ENCODE measurements around the gene GCN1. TPM values are rescaled to one million over a fixed set of nuclear protein-coding genes. Genes with fewer than 3 reads are reported as not detected.

Gene GCN1
- total and polyA plus RNA-seq, 7 experiments from 2014 or later, result 20.3 to 142 (median 122) TPM

DNA sequence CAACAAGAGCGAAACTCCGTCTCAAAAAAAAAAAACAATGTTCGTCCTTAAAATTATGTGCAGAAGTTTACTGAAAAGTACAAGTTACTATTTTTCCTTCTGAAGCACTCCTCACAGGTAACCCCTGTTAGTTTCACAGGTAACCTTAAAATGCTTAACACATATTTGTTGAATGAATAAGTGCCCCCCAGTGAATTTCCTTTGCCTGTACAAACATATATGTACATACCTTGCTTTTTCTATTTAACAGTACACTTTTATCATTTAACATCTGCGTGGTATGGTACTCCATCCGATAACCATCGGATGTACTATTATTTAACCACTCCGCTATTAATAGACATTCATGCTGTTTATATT, 76.6 kb downstream of the GCN1 start:
- H3K36me3 Mint-ChIP-seq, result peaks cover 0 to 32% (median 12%) of the 10 kb centered on the region in 5 donors
- H3K4me1 Mint-ChIP-seq, result peaks cover 59 to 77% (median 73%) of the 10 kb centered on the region in 7 donors
- H3K4me3 Mint-ChIP-seq, result peak overlapping the region; percentile 78 to 95 (median 90)
- H3K27ac ChIP-seq (ENCODE audit: low read depth, low read length), result peak overlapping the region; percentile 84
- H3K27me3 ChIP-seq (ENCODE audit: control insufficient read depth in 2 of 2, insufficient read depth in 2 of 2, low read length in 2 of 2), result no peaks in the 10 kb centered on the region
- peaks cover 0 to 2% (median 0%) of the 10 kb centered on the region in 11 donors for H3K9me3 Mint-ChIP-seq
- DNase-seq, result no peak
- peak overlapping the region; percentile 82 for H3K4me3 ChIP-seq (ENCODE audit: low read length)
- H3K27me3 Mint-ChIP-seq, result no peaks in the 10 kb centered on the region
- intact Hi-C loops (cut with micrococcal nuclease), result loop anchor here (1.0 to 5.0 kb wide), 10 partner anchors 76 to 1745 kb away; partner anchors contain the start of genes COX6A1 (in 1 of the 2), GCN1 (in 1 of the 2), MLEC (in 1 of the 2) and PRKAB1 (in 1 of the 2)
- peak overlapping the region; percentile 80 to 97 (median 90) for H3K27ac Mint-ChIP-seq
- ChIA-PET CTCF (interaction anchor here (0.7 to 1.6 kb wide), 2 partner anchors 31 to 1002 kb away, joined by 3 to 4 read pairs; no protein-coding TSS in a partner anchor), POLR2A (interaction anchor here (0.6 to 7.1 kb wide), 7 partner anchors 31 to 1951 kb away, joined by 3 to 47 read pairs (median 8); partner anchors contain the start of genes BICDL1, RNU4-2 and RPLP0)
- no peak for ATAC-seq
- no peaks in the 10 kb centered on the region for H3K9me3 ChIP-seq (ENCODE audit: control insufficient read depth in 2 of 3, low read length in 3 of 3)
- peaks cover 0 to 3% (median 0%) of the 10 kb centered on the region in 3 experiments for H3K36me3 ChIP-seq (ENCODE audit: control insufficient read depth in 2 of 3, insufficient read depth in 3 of 3, low read length in 3 of 3)
- H3K4me1 ChIP-seq (ENCODE audit: control insufficient read depth in 2 of 2, insufficient read depth in 2 of 2, low read length in 2 of 2), result peaks cover 44 to 48% of the 10 kb centered on the region in 2 donors

DNA sequence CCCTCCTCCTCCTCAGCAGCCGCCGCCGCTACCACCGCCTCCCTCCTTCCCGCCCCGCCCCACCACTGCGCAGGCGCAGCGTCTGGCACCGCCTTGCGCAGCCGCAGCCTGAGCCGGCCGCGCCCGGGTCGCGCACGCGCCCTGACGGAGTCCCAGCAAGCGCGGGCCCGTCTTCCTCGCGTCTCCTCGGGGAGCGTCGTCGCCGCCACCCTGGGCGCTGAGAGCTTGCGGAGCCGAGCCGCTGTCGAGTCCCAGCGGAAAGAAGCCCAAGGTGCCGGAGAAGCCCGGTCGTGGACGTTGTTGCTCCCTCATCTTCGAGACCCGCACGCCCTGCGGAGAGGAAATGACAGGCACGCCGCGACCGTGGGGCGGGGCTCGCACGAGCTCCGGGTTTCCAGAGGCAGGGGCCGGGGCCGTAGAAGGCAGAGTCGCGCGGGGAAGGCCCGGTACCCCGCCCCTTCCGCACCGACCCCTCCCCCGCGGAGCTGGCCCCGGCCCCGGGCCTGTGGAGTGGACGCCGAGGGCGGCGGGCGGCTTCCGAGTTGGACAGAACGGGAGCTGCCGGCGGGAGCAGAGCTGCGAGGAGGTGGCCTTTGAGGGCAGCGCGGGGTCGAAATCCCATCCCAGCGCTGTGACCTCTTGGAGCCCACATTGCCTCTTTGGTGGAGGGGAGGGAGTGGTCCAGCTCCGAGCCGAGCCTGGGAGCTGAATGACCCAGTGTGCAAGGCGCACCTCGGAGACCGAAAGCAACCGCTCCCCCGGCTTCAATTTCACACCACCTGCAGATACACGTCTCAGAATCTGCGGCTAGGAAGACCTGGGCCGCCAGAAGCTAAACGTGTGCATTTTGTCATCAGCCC, 77.5 kb downstream of the GCN1 start:
- intact Hi-C loops (cut with micrococcal nuclease), result loop anchor here (1.0 to 5.0 kb wide), 12 partner anchors 30 to 1744 kb away; partner anchors contain the start of genes GCN1 (in 2 of the 2), RPLP0 (in 2 of the 2), COX6A1 (in 1 of the 2) and MLEC (in 1 of the 2)
- Histone ChIP-seq H3K4me1 (ENCODE audit: control insufficient read depth in 2 of 2, insufficient read depth in 2 of 2, low read length in 2 of 2) (peaks cover 46 to 48% of the 10 kb centered on the region in 2 donors), H3K27me3 (ENCODE audit: control insufficient read depth in 2 of 2, insufficient read depth in 2 of 2, low read length in 2 of 2) (no peaks in the 10 kb centered on the region), H3K27ac (ENCODE audit: low read depth, low read length) (peak overlapping the region; percentile 84), H3K9me3 (ENCODE audit: control insufficient read depth in 2 of 3, low read length in 3 of 3) (no peaks in the 10 kb centered on the region), H3K36me3 (ENCODE audit: control insufficient read depth in 2 of 3, insufficient read depth in 3 of 3, low read length in 3 of 3) (peaks cover 0 to 3% (median 0%) of the 10 kb centered on the region in 3 experiments), H3K4me3 (ENCODE audit: low read length) (peak overlapping the region; percentile 82)
- Mint-ChIP-seq H3K4me1 (peaks cover 64 to 86% (median 80%) of the 10 kb centered on the region in 7 donors), H3K27ac (peak overlapping the region; percentile 80 to 97 (median 90)), H3K36me3 (peaks cover 0 to 35% (median 13%) of the 10 kb centered on the region in 5 donors), H3K4me3 (peak overlapping the region; percentile 78 to 95 (median 90)), H3K9me3 (peaks cover 0 to 2% (median 0%) of the 10 kb centered on the region in 11 donors), H3K27me3 (no peaks in the 10 kb centered on the region)
- ChIA-PET CTCF (interaction anchor here (0.7 to 1.6 kb wide), 3 partner anchors 30 to 1003 kb away, joined by 3 to 4 read pairs (median 3); no protein-coding TSS in a partner anchor), POLR2A (interaction anchor here (0.5 to 7.1 kb wide), 17 partner anchors 9 to 1952 kb away, joined by 3 to 47 read pairs (median 4); partner anchors contain the start of genes BICDL1, RNU4-1, RNU4-2 and RPLP0)
- ATAC-seq (peak; percentile 91), DNase-seq (peak; percentile 95 to 100 (median 98))

DNA sequence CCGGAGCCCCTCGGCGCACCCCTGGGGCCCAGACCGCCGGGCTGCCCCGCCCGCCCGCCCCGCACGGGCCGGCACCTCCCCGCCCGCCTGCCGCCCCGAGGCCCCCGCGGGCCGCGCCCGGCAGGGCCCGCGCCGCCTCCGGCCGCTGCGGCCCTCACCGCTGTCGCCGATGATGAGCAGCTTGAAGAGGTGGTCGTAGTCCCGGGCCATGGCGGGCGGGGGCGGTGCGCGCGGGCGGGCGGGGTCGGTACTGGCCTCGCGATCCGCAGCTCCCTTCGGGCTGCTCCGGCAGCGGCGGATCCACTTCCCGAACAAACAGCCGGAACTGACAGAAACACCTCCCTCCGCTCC, 78.1 kb downstream of the GCN1 start, which contains the start of gene RAB35:
Gene RAB35 (minus strand): TSS at position 313 of the 351 bp plus-strand sequence. CDS start 103 bp downstream, at position 210.
- ATAC-seq (no peak), DNase-seq (peak in 1 of 9 donors; percentile 13)
- Histone ChIP-seq H3K4me3 (ENCODE audit: low read length) (peak within 1 kb of the TSS; percentile 82), H3K27me3 (ENCODE audit: control insufficient read depth in 2 of 2, insufficient read depth in 2 of 2, low read length in 2 of 2) (no peaks in the 10 kb centered on the region), H3K27ac (ENCODE audit: low read depth, low read length) (peak within 1 kb of the TSS; percentile 84), H3K4me1 (ENCODE audit: control insufficient read depth in 2 of 2, insufficient read depth in 2 of 2, low read length in 2 of 2) (peaks cover 41 to 50% of the 10 kb centered on the region in 2 donors), H3K36me3 (ENCODE audit: control insufficient read depth in 2 of 3, insufficient read depth in 3 of 3, low read length in 3 of 3) (peaks cover 0 to 3% (median 0%) of the 10 kb centered on the region in 3 experiments), H3K9me3 (ENCODE audit: control insufficient read depth in 2 of 3, low read length in 3 of 3) (no peaks in the 10 kb centered on the region)
- intact Hi-C loops (cut with micrococcal nuclease), result loop anchor here (1.0 to 5.0 kb wide), 12 partner anchors 29 to 1744 kb away; partner anchors contain the start of genes RPLP0 (in 2 of the 2), COX6A1 (in 1 of the 2), GCN1 (in 1 of the 2) and MLEC (in 1 of the 2)
- peaks cover 0 to 2% (median 0%) of the 10 kb centered on the region in 11 donors for H3K9me3 Mint-ChIP-seq
- CTCF ChIA-PET, result interaction anchor here (0.7 kb wide), 1 partner anchor 110 kb away, joined by 3 read pairs; no protein-coding TSS in a partner anchor
- H3K36me3 Mint-ChIP-seq, result peaks cover 0 to 35% (median 13%) of the 10 kb centered on the region in 5 donors
- peak within 1 kb of the TSS; percentile 80 to 99 (median 93) for H3K27ac Mint-ChIP-seq
- POLR2A ChIA-PET, result interaction anchor here (0.5 to 7.1 kb wide), 11 partner anchors 9 to 177 kb away, joined by 3 to 47 read pairs (median 5); partner anchors contain the start of genes BICDL1, RNU4-1, RNU4-2 and RPLP0
- peak within 1 kb of the TSS; percentile 78 to 98 (median 94) for H3K4me3 Mint-ChIP-seq
- peaks cover 65 to 86% (median 78%) of the 10 kb centered on the region in 7 donors for H3K4me1 Mint-ChIP-seq
- H3K27me3 Mint-ChIP-seq, result no peaks in the 10 kb centered on the region

DNA sequence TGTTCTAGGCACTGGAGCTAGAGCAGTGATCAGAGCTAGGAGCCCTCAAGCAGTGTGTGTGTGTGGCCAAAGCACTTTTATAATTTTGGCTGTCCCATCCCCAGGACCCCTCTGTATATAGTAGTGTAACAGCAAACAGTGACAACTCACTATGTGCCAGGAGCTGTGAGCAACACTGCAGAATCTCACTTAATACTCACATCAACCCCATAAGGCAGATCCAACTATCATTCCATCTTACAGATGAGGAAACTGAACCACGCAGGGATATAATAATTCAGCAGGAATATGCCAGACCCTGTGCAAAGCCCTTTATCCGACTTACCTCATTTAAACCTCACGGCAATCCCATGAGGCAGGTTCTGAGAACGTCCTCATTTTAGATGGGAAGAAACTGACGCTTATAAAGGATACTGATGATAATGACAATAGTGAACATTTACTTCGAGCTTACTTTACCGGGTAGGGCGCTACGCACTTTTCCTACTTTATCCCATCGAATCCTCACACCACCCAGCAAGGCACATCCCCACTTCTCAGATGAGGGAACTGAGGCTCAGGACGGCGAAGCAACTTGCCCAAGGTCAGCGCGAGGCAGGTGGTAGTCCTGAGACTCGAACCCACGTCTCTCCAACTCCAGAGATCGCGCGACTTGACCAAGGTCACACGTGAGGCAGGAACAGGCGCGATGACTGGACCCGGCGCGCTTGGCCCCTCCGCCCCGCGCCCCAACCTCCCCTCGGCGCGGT, 78.6 kb downstream of the GCN1 start:
- Histone ChIP-seq H3K4me3 (ENCODE audit: low read length) (peak overlapping the region; percentile 66), H3K4me1 (ENCODE audit: control insufficient read depth in 2 of 2, insufficient read depth in 2 of 2, low read length in 2 of 2) (peaks cover 39 to 51% of the 10 kb centered on the region in 2 donors), H3K36me3 (ENCODE audit: control insufficient read depth in 2 of 3, insufficient read depth in 3 of 3, low read length in 3 of 3) (peaks cover 0 to 3% (median 0%) of the 10 kb centered on the region in 3 experiments), H3K9me3 (ENCODE audit: control insufficient read depth in 2 of 3, low read length in 3 of 3) (no peaks in the 10 kb centered on the region), H3K27me3 (ENCODE audit: control insufficient read depth in 2 of 2, insufficient read depth in 2 of 2, low read length in 2 of 2) (no peaks in the 10 kb centered on the region), H3K27ac (ENCODE audit: low read depth, low read length) (peak overlapping the region; percentile 84)
- DNase-seq (no peak), ATAC-seq (no peak)
- intact Hi-C loops (cut with micrococcal nuclease), result loop anchor here (1.0 to 5.0 kb wide), 12 partner anchors 29 to 1743 kb away; partner anchors contain the start of genes RPLP0 (in 2 of the 2), COX6A1 (in 1 of the 2), GCN1 (in 1 of the 2) and MLEC (in 1 of the 2)
- Mint-ChIP-seq H3K4me1 (peaks cover 65 to 86% (median 78%) of the 10 kb centered on the region in 7 donors), H3K9me3 (peaks cover 0 to 2% (median 0%) of the 10 kb centered on the region in 11 donors), H3K27ac (peak overlapping the region; percentile 50 to 99 (median 93)), H3K4me3 (peak overlapping the region; percentile 78 to 98 (median 92)), H3K27me3 (no peaks in the 10 kb centered on the region), H3K36me3 (peaks cover 0 to 35% (median 13%) of the 10 kb centered on the region in 5 donors)
- ChIA-PET CTCF (interaction anchor here (0.7 to 1.2 kb wide), 2 partner anchors 109 to 127 kb away, joined by 3 read pairs; partner anchors contain the start of gene BICDL1), POLR2A (interaction anchor here (1.0 to 7.1 kb wide), 3 partner anchors 84 to 124 kb away, joined by 3 to 47 read pairs (median 3); partner anchors contain the start of gene RPLP0)

DNA sequence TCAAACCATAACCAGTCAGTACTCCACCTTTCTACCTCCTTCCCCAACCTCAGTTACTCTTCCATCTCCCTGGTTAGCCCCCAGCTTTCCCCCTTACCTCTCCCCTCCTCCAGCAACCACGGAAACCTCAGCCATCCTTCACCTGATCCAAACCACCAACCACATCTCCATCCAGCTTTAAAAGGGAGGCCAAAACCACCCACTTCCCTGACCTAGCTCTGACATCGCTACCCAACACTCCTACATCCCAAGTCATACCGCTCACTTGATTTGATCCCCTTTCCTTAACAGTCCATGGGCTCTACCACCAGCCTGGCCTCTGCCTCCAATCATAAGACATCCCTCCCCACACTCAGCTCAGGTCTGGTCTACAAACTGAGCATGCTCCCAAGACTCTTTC, 79.4 kb downstream of the GCN1 start:
- peaks cover 68 to 88% (median 79%) of the 10 kb centered on the region in 7 donors for H3K4me1 Mint-ChIP-seq
- peak overlapping the region; percentile 47 to 98 (median 93) for H3K27ac Mint-ChIP-seq
- no peaks in the 10 kb centered on the region for H3K27me3 ChIP-seq (ENCODE audit: control insufficient read depth in 2 of 2, insufficient read depth in 2 of 2, low read length in 2 of 2)
- H3K4me1 ChIP-seq (ENCODE audit: control insufficient read depth in 2 of 2, insufficient read depth in 2 of 2, low read length in 2 of 2), result peaks cover 44 to 56% of the 10 kb centered on the region in 2 donors
- H3K9me3 ChIP-seq (ENCODE audit: control insufficient read depth in 2 of 3, low read length in 3 of 3), result no peaks in the 10 kb centered on the region
- ChIA-PET CTCF (interaction anchor here (1.0 to 1.2 kb wide), 2 partner anchors 114 to 126 kb away, joined by 3 read pairs; partner anchors contain the start of gene BICDL1), POLR2A (interaction anchor here (1.4 to 7.1 kb wide), 2 partner anchors 85 to 125 kb away, joined by 3 to 47 read pairs; partner anchors contain the start of gene RPLP0)
- peak overlapping the region; percentile 84 for H3K27ac ChIP-seq (ENCODE audit: low read depth, low read length)
- H3K27me3 Mint-ChIP-seq, result no peaks in the 10 kb centered on the region
- peak overlapping the region; percentile 66 for H3K4me3 ChIP-seq (ENCODE audit: low read length)
- ATAC-seq (no peak), DNase-seq (no peak)
- H3K36me3 Mint-ChIP-seq, result peaks cover 0 to 35% (median 13%) of the 10 kb centered on the region in 5 donors
- intact Hi-C loops (cut with micrococcal nuclease), result loop anchor here in 1 of 2 donors (5.0 kb wide), 2 partner anchors 448 to 572 kb away; partner anchors contain the start of genes MLEC and PRKAB1
- peak overlapping the region; percentile 78 to 98 (median 92) for H3K4me3 Mint-ChIP-seq
- H3K36me3 ChIP-seq (ENCODE audit: control insufficient read depth in 2 of 3, insufficient read depth in 3 of 3, low read length in 3 of 3), result peaks cover 0 to 3% (median 0%) of the 10 kb centered on the region in 3 experiments
- peaks cover 0 to 2% (median 0%) of the 10 kb centered on the region in 11 donors for H3K9me3 Mint-ChIP-seq
